AG10803 (cell line): Measurements from ENCODE around the gene OR2B2.
A peak's percentile ranks its signal among the peaks of the same experiment; 100 is the strongest.

Experiments
- DNase-seq: peaks from one replicate; pipeline ENCODE4 v3.0.0; 2010; ENCODE audit warnings: low read depth
- H3K4me3 ChIP-seq: 2 replicates; pipeline ENCODE4 v1.5.1; 2011; ENCODE audit warnings: mild to moderate bottlenecking, low read length, control low read depth
- CTCF ChIP-seq: conservative IDR thresholded peaks from 2 replicates; pipeline ENCODE4 v1.5.1; 2011; ENCODE audit warnings: mild to moderate bottlenecking, low read length, control low read depth, inconsistent platforms

OR2B2 gene

GRCh38 chr6:27883136-27883535, 29.1 kb downstream of the OR2B2 start:
- no peak overlapping the region for H3K4me3 ChIP-seq
- no peak for TF ChIP-seq CTCF
- DNase-seq, result no peak

- DNase-seq, result no peak
- TF ChIP-seq CTCF, result no peak
- no peak overlapping the region for H3K4me3 ChIP-seq
Observed at GRCh38 chr6:27882624-27883023, 29.6 kb downstream of the OR2B2 start.

- no peak for DNase-seq
Observed at GRCh38 chr6:27879837-27880236, 32.4 kb downstream of the OR2B2 start.

GRCh38 chr6:27874016-27874415, 38.2 kb downstream of the OR2B2 start:
- TF ChIP-seq CTCF, result no peak
- no peak for DNase-seq
- H3K4me3 ChIP-seq, result no peak overlapping the region; the same call in 1 of the 2 replicates

More at GRCh38 chr6:27879837-27880236, 32.4 kb downstream of the OR2B2 start:
- TF ChIP-seq CTCF, result no peak
- no peak overlapping the region for H3K4me3 ChIP-seq

GRCh38 chr6:27873021-27873940, 38.9 kb downstream of the OR2B2 start:
- no peak; the same call in 1 of the 2 replicates for TF ChIP-seq CTCF
- DNase-seq, result peak; percentile 78
- H3K4me3 ChIP-seq, result peak overlapping the region; percentile 69

GRCh38 chr6:27872642-27873020, 39.6 kb downstream of the OR2B2 start:
- DNase-seq, result no peak
- TF ChIP-seq CTCF, result no peak
- H3K4me3 ChIP-seq, result peak overlapping the region; percentile 69

- H3K4me3 ChIP-seq, result peak overlapping the region; percentile 69
- peak; percentile 95 for DNase-seq
- peak; percentile 23; the same call in 1 of the 2 replicates for TF ChIP-seq CTCF
Observed at GRCh38 chr6:27871924-27872638, 40.1 kb downstream of the OR2B2 start.
